ENCODE results near the gene UBASH3A. TPM values are rescaled to one million over a fixed set of nuclear protein-coding genes. Genes with fewer than 3 reads are reported as not detected.

Gene UBASH3A
- total RNA-seq, 1 donor from 2014 or later: not detected

- Mint-ChIP-seq H3K27ac (ENCODE audit: unreplicated experiment) (no peak overlapping the region), H3K36me3 (ENCODE audit: unreplicated experiment) (no peaks in the 10 kb centered on the region), H3K4me3 (ENCODE audit: unreplicated experiment) (no peak overlapping the region), H3K27me3 (ENCODE audit: unreplicated experiment) (peaks cover 9% of the 10 kb centered on the region), H3K4me1 (ENCODE audit: low read depth, unreplicated experiment) (peaks cover 10% of the 10 kb centered on the region), H3K9me3 (ENCODE audit: unreplicated experiment) (no peaks in the 10 kb centered on the region)
- TF ChIP-seq CTCF (IDR thresholded peaks at IDR 0.05; ENCODE audit: partially characterized antibody, unreplicated experiment): no peak
- peak; percentile 39 for DNase-seq
These were observed 8.4 kb downstream of the UBASH3A start for GRCh38 chr21:42411891-42412635.

DNA sequence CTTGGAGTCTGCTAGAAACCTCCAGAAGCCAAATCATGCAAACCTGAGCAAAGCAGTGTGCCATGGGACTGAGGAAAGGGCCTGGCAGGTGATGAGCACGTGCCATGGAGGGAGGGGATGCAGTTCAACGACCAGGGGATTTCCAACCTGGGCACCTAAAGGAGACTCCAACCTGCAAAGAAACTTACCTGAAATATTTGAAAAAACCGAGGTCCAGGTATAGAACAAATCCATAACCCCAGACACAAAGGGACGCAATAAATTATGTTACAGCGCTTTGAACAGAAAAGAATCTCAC, 8.9 kb downstream of the UBASH3A start:
- H3K4me3 Mint-ChIP-seq (ENCODE audit: unreplicated experiment): no peak overlapping the region
- no peak for TF ChIP-seq CTCF (IDR thresholded peaks at IDR 0.05; ENCODE audit: partially characterized antibody, unreplicated experiment)
- H3K27me3 Mint-ChIP-seq (ENCODE audit: unreplicated experiment): peaks cover 9% of the 10 kb centered on the region
- no peak overlapping the region for H3K27ac Mint-ChIP-seq (ENCODE audit: unreplicated experiment)
- DNase-seq: no peak
- peaks cover 10% of the 10 kb centered on the region for H3K4me1 Mint-ChIP-seq (ENCODE audit: low read depth, unreplicated experiment)
- no peaks in the 10 kb centered on the region for H3K36me3 Mint-ChIP-seq (ENCODE audit: unreplicated experiment)
- no peaks in the 10 kb centered on the region for H3K9me3 Mint-ChIP-seq (ENCODE audit: unreplicated experiment)

DNA sequence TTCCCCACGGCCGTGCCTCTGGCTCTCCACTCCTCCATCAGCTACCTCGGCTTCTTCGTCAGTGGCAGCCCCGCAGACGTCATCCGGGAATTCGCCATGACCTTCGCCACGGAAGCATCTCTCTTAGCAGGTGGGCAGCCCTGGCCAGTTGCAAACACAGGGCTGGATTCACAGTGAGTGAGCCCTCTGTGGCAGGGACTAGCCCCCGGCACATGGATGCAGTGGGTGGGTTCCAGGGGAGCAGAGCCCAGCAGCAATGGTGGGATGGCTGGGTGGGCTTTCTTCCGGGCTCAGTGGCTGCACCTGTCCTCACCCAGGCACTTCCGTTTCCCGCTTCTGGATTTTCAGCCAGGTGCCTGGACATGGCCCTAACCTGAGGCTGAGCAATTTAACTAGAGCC, 9.4 kb downstream of the UBASH3A start:
- Mint-ChIP-seq H3K9me3 (ENCODE audit: unreplicated experiment) (no peaks in the 10 kb centered on the region), H3K27me3 (ENCODE audit: unreplicated experiment) (peaks cover 9% of the 10 kb centered on the region), H3K27ac (ENCODE audit: unreplicated experiment) (no peak overlapping the region), H3K36me3 (ENCODE audit: unreplicated experiment) (no peaks in the 10 kb centered on the region), H3K4me3 (ENCODE audit: unreplicated experiment) (no peak overlapping the region), H3K4me1 (ENCODE audit: low read depth, unreplicated experiment) (peaks cover 10% of the 10 kb centered on the region)
- TF ChIP-seq CTCF (IDR thresholded peaks at IDR 0.05; ENCODE audit: partially characterized antibody, unreplicated experiment): no peak
- no peak for DNase-seq

- no peak overlapping the region for H3K27ac Mint-ChIP-seq (ENCODE audit: unreplicated experiment)
These were observed 9.8 kb downstream of the UBASH3A start for GRCh38 chr21:42413500-42413899.

More at GRCh38 chr21:42413500-42413899, 9.8 kb downstream of the UBASH3A start:
- no peak overlapping the region for H3K4me3 Mint-ChIP-seq (ENCODE audit: unreplicated experiment)
- DNase-seq: no peak
- H3K27me3 Mint-ChIP-seq (ENCODE audit: unreplicated experiment): peaks cover 9% of the 10 kb centered on the region
- no peak for TF ChIP-seq CTCF (IDR thresholded peaks at IDR 0.05; ENCODE audit: partially characterized antibody, unreplicated experiment)
- H3K36me3 Mint-ChIP-seq (ENCODE audit: unreplicated experiment): peaks cover under 1% of the 10 kb centered on the region
- no peaks in the 10 kb centered on the region for H3K9me3 Mint-ChIP-seq (ENCODE audit: unreplicated experiment)
- H3K4me1 Mint-ChIP-seq (ENCODE audit: low read depth, unreplicated experiment): peaks cover 10% of the 10 kb centered on the region
